ENCODE measurements around the gene RNFT1.
A peak's percentile ranks its signal among the peaks of the same experiment; 100 is the strongest.

The RNFT1 gene

GRCh38 chr17:59964482-59965328 lies at the start of gene RNFT1 (continued):
- TF ChIP-seq ZNF341 (tag by site-specific recombination; IDR thresholded peaks at IDR 0.05; ENCODE audit: low read depth) = peak; percentile 90
- TF ChIP-seq ZNF18 (tag by site-specific recombination; IDR thresholded peaks at IDR 0.05) = no peak
- no peak for TF ChIP-seq ZNF571 (tag by site-specific recombination; IDR thresholded peaks at IDR 0.05)
- TF ChIP-seq ZNF221 (tag by site-specific recombination; IDR thresholded peaks at IDR 0.05; ENCODE audit: borderline replicate concordance) = no peak
- peak; percentile 51; the same call in 1 of the 2 replicates for TF ChIP-seq KLF10 (tag by site-specific recombination; IDR thresholded peaks at IDR 0.05)
- TF ChIP-seq ZBTB26 (tag by site-specific recombination; optimal IDR thresholded peaks at IDR 0.05) = peak; percentile 83
- no peak for TF ChIP-seq ZNF530 (tag by site-specific recombination; IDR thresholded peaks at IDR 0.05; ENCODE audit: low read depth)
- 0 out of 2 replicates have a peak, but pooled peaks have one; percentile 24 for TF ChIP-seq ATF2 (tag by site-specific recombination; IDR thresholded peaks at IDR 0.05; ENCODE audit: low read depth)
- TF ChIP-seq ZNF600 (tag by site-specific recombination; IDR thresholded peaks at IDR 0.05) = peak; percentile 80
- TF ChIP-seq ZNF513 (tag by site-specific recombination; IDR thresholded peaks at IDR 0.05) = no peak
- TF ChIP-seq ZNF777 (tag by site-specific recombination; IDR thresholded peaks at IDR 0.05; ENCODE audit: borderline replicate concordance) = no peak
- TF ChIP-seq ZNF26 (tag by site-specific recombination; IDR thresholded peaks at IDR 0.05) = no peak
- peak; percentile 96; the same call in 1 of the 2 replicates for TF ChIP-seq ZBTB1 (tag by site-specific recombination; IDR thresholded peaks at IDR 0.05)
- no peak for TF ChIP-seq ZNF76 (tag by site-specific recombination; IDR thresholded peaks at IDR 0.05; ENCODE audit: borderline replicate concordance, low read depth)
- no peak for TF ChIP-seq PRDM6 (tag by site-specific recombination; IDR thresholded peaks at IDR 0.05)
- TF ChIP-seq PRDM10 (tag by site-specific recombination; IDR thresholded peaks at IDR 0.05) = peak; percentile 100
- peak; percentile 83 for TF ChIP-seq EGR2 (tag by site-specific recombination; IDR thresholded peaks at IDR 0.05; ENCODE audit: low read depth)
- TF ChIP-seq ZBTB17 (tag by site-specific recombination; IDR thresholded peaks at IDR 0.05) = peak; percentile 90

All from HEK293 (cell line).